SU-DHL-6 (cell line): Measurements from ENCODE around the gene DPAGT1.

Experiments used
- H2AFZ ChIP-seq: fragments of 200-600 bp; sonication (generic); 2 replicates; pipeline ENCODE4 v1.6.1; 2014; ENCODE audit warnings: low read depth, mild to moderate bottlenecking, moderate library complexity, mixed read lengths, antibody characterized with exemption, low read length; ENCODE audit not compliant: severe bottlenecking
- H3F3A ChIP-seq: fragments of 200-600 bp; shearing (Covaris generic); 2 replicates; pipeline ENCODE4 v1.6.0; 2016; ENCODE audit warnings: antibody characterized with exemption, mild to moderate bottlenecking; ENCODE audit not compliant: insufficient read depth
- H3K27ac ChIP-seq: fragments of 200-600 bp; sonication (generic); 2 replicates; pipeline ENCODE4 v1.5.1; 2016; ENCODE audit warnings: low read depth, mild to moderate bottlenecking, low read length, moderate library complexity, mixed read lengths
- H3K27me3 ChIP-seq: fragments of 200-600 bp; sonication (generic), shearing (Covaris generic); 2 replicates; pipeline ENCODE4 v1.6.0; 2014; ENCODE audit warnings: mild to moderate bottlenecking, low read length
- H3K36me3 ChIP-seq: fragments of 200-600 bp; sonication (generic); 2 replicates; pipeline ENCODE4 v1.6.1; 2014; ENCODE audit warnings: mild to moderate bottlenecking, low read length, mixed read lengths
- H3K4me2 ChIP-seq: fragments of 300-600, 200-600 bp; shearing (Covaris generic), sonication (generic); 2 replicates; pipeline ENCODE4 v1.6.0; 2014; ENCODE audit warnings: low read length, low read depth, mild to moderate bottlenecking; ENCODE audit not compliant: poor library complexity, severe bottlenecking
- H3K4me3 ChIP-seq: fragments of 200-600 bp; sonication (generic); 2 replicates; pipeline ENCODE4 v1.5.1; 2014; ENCODE audit warnings: antibody characterized with exemption, low read length, mild to moderate bottlenecking, mixed read lengths; ENCODE audit not compliant: insufficient read depth, poor library complexity, severe bottlenecking
- H3K79me2 ChIP-seq: fragments of 200-600 bp; sonication (generic); 2 replicates; pipeline ENCODE4 v1.6.1; 2014; ENCODE audit warnings: mild to moderate bottlenecking, low read length, moderate library complexity; ENCODE audit not compliant: insufficient read depth
- H3K9ac ChIP-seq: fragments of 200-600 bp; sonication (generic); 2 replicates; pipeline ENCODE4 v1.7.0; 2014; ENCODE audit warnings: mild to moderate bottlenecking, low read length
- H3K9me2 ChIP-seq: fragments of 200-600 bp; sonication (generic); replicated peaks from 2 replicates; pipeline ENCODE4 v1.6.1; 2014; ENCODE audit warnings: low read length; ENCODE audit not compliant: insufficient read depth
- H3K9me3 ChIP-seq: fragments of 200-600 bp; sonication (generic); 2 replicates; pipeline ENCODE4 v1.6.1; 2014; ENCODE audit warnings: low read length, mixed read lengths; ENCODE audit not compliant: insufficient read depth
- H4K20me1 ChIP-seq: fragments of 200-600 bp; sonication (generic); 2 replicates; pipeline ENCODE4 v1.6.1; 2014; ENCODE audit warnings: low read depth, mild to moderate bottlenecking, antibody characterized with exemption, low read length, moderate library complexity, mixed read lengths
- CTCF ChIP-seq: fragments of 200-600 bp; sonication (generic); IDR thresholded peaks from one replicate; pipeline ENCODE4 v1.5.1; 2017; ENCODE audit warnings: antibody characterized with exemption, mild to moderate bottlenecking, low read length, moderate library complexity; ENCODE audit not compliant: insufficient read depth, poor library complexity, severe bottlenecking
- EZH2phosphoT487 ChIP-seq: fragments of 200-600 bp; sonication (generic), shearing (Covaris generic); conservative IDR thresholded peaks from 2 replicates; pipeline ENCODE4 v1.6.1; 2018; ENCODE audit warnings: mild to moderate bottlenecking, antibody characterized with exemption, low read length, moderate library complexity, mixed read lengths

Gene DPAGT1

GRCh38 chr11:119051440-119052162, 50.1 kb downstream of the DPAGT1 start:
- H3K27me3 ChIP-seq = no peaks in the 10 kb centered on the region
- TF ChIP-seq CTCF (no peak), EZH2phosphoT487 (no peak)
- no peak overlapping the region for H3K4me2 ChIP-seq
- H3K9me3 ChIP-seq = no peaks in the 10 kb centered on the region
- no peak overlapping the region for H3K9ac ChIP-seq
- no peaks in the 10 kb centered on the region for H3F3A ChIP-seq
- peaks cover 16% of the 10 kb centered on the region for H3K79me2 ChIP-seq
- H3K9me2 ChIP-seq = no peaks in the 10 kb centered on the region
- H3K4me3 ChIP-seq = no peak overlapping the region
- H4K20me1 ChIP-seq = no peaks in the 10 kb centered on the region
- H3K36me3 ChIP-seq = 0 out of 2 replicates have a peak, but pooled peaks cover 2% of the 10 kb centered on the region
- H3K27ac ChIP-seq = no peak overlapping the region
- no peak overlapping the region for H2AFZ ChIP-seq

- Histone ChIP-seq H3K4me2 (no peak overlapping the region), H3K79me2 (no peaks in the 10 kb centered on the region), H4K20me1 (no peaks in the 10 kb centered on the region), H3F3A (no peaks in the 10 kb centered on the region), H3K9me3 (no peaks in the 10 kb centered on the region), H3K36me3 (0 out of 2 replicates have a peak, but pooled peaks cover 2% of the 10 kb centered on the region), H3K27ac (no peak overlapping the region), H3K9me2 (no peaks in the 10 kb centered on the region), H3K27me3 (no peaks in the 10 kb centered on the region), H2AFZ (no peak overlapping the region), H3K9ac (no peak overlapping the region), H3K4me3 (no peak overlapping the region)
- no peak for TF ChIP-seq CTCF
- TF ChIP-seq EZH2phosphoT487 = no peak
These were observed 52.6 kb downstream of the DPAGT1 start for GRCh38 chr11:119049081-119049480.

- H3K27me3 ChIP-seq = no peaks in the 10 kb centered on the region
- no peaks in the 10 kb centered on the region; the same call in 1 of the 2 replicates for H3F3A ChIP-seq
- no peak overlapping the region for H3K27ac ChIP-seq
These were observed 53.0 kb downstream of the DPAGT1 start for GRCh38 chr11:119048644-119049043.

More at GRCh38 chr11:119048644-119049043, 53.0 kb downstream of the DPAGT1 start:
- no peaks in the 10 kb centered on the region for H3K9me2 ChIP-seq
- H2AFZ ChIP-seq = no peak overlapping the region
- H3K9ac ChIP-seq = no peak overlapping the region
- H3K36me3 ChIP-seq = 0 out of 2 replicates have a peak, but pooled peaks cover 2% of the 10 kb centered on the region
- no peaks in the 10 kb centered on the region for H4K20me1 ChIP-seq
- no peaks in the 10 kb centered on the region for H3K9me3 ChIP-seq
- H3K79me2 ChIP-seq = no peaks in the 10 kb centered on the region
- no peak overlapping the region for H3K4me3 ChIP-seq
- TF ChIP-seq CTCF = no peak
- no peak for TF ChIP-seq EZH2phosphoT487
- no peak overlapping the region for H3K4me2 ChIP-seq
